D721Med (cell line): ENCODE measurements around the gene SLIT1.

Source experiments
- DNase-seq: peaks from one replicate; pipeline ENCODE4 v3.0.0; 2011; ENCODE audit warnings: low spot score; ENCODE audit not compliant: insufficient read length
- FAIRE-seq: peaks from 2 replicates; lab custom pipeline; 2011; peaks lifted over from hg19 to GRCh38; lab: Jason Lieb, UNC
- TF ChIP-seq, protein P1 (sequence below): IDR thresholded peaks from 2 replicates; pipeline ENCODE4 v1.5.1; 2012; ENCODE audit warnings: mild to moderate bottlenecking, control low read depth; ENCODE audit not compliant: insufficient read depth; ENCODE audit errors: missing control alignments

SLIT1 gene

DNA sequence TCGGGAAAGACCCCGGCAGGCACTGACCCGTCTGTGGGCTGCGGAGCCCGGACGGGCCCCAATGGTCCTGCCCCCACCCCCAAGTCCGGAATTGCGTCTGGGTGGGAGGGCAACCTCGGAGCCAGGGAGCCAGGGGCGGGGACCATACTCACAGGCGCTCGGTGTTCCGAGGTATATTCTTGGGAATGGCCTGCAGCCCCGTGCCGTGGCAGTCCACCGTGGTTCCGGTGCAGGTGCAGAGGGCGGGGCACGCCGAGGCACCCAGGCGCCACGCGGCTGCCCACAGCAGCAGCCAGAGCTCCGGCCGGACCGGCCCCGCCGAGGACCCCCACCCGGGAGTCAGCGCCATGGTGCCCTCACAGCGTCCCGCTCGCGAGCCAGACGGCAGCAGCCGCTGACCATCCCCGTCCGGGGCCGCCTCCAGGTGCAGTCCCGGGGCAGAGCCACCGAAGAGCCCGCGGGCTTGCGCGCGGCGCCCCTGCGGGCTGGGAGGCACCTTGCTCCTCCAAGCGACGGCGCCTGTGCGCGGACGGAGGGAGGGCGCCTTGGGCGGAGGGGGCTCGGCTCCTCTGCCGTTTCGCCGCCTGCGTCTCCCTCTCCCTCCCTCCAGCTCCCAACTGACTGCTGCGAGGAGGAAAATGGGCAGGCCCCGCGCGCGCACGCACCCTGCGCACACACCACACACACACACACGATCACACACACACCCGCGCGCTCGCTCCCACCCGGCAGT is at the start of gene SLIT1:
Gene SLIT1 (minus strand): TSS at position 634 of the 733 bp plus-strand sequence. CDS start 285 bp downstream, at position 349.
- FAIRE-seq, result no peak
- TF ChIP-seq, protein P1, sequence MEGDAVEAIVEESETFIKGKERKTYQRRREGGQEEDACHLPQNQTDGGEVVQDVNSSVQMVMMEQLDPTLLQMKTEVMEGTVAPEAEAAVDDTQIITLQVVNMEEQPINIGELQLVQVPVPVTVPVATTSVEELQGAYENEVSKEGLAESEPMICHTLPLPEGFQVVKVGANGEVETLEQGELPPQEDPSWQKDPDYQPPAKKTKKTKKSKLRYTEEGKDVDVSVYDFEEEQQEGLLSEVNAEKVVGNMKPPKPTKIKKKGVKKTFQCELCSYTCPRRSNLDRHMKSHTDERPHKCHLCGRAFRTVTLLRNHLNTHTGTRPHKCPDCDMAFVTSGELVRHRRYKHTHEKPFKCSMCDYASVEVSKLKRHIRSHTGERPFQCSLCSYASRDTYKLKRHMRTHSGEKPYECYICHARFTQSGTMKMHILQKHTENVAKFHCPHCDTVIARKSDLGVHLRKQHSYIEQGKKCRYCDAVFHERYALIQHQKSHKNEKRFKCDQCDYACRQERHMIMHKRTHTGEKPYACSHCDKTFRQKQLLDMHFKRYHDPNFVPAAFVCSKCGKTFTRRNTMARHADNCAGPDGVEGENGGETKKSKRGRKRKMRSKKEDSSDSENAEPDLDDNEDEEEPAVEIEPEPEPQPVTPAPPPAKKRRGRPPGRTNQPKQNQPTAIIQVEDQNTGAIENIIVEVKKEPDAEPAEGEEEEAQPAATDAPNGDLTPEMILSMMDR, result no peak
- no peak for DNase-seq

DNA sequence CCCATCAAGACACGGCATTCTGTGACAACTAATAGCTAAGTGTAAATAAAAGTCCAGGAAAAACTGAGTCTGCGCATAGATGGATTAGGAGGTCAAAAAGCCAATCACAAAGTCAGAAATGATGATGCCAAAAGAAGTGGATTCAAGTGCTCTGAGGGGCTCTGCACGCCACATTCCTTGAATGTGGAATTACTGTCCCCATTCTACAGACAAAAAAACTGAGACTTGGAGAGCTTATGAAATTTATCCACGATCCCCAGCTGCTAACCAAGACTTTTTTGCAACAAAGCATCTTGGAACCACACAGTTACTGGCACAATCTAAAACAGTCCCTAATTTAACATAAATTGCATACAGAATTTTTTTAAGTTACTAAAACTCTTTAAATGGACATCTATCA is 49.6 kb upstream of the SLIT1 start:
- TF ChIP-seq, protein P1, result no peak
- FAIRE-seq (no peak), DNase-seq (no peak)

DNA sequence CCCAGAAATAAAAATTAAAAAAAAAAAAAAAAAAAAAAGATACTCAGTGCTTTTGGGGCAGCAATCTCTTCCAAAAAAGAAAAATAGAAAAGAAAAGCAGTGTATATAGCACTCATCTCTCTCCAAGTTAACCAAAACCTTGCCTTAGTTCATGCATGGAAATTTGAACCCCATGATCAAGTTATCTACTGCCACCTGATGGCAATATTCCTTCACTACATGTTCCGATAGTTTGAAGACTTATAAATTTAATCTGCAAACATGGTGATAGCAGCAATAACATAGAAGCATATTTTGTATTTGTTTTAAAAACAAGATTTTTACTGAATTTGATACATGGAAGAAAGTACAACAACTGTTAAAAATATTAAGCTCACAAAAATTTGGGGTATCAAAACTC is 48.6 kb upstream of the SLIT1 start:
- no peak for DNase-seq
- TF ChIP-seq, protein P1, result peak; percentile 65
- peak; percentile 91 for FAIRE-seq

DNA sequence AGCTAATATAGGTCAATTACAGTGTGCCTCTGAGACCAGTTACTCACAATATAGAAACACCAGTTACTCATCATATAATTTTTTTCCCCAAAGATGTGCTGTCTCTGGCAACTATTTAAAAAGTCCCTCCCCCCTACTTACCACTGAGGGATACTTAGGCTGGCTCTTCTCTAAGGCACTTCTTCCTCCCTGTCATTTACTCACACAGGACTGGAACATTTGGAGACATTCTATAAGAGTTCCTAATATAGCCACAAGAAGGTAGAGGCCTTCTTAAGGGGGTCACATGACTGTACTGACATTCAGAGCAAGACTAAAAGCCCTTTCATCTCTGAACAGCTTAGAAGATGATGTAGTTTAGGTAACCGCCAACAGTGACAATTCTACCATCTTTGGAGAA is 44.4 kb upstream of the SLIT1 start:
- TF ChIP-seq, protein P1, result no peak
- DNase-seq, result no peak

DNA sequence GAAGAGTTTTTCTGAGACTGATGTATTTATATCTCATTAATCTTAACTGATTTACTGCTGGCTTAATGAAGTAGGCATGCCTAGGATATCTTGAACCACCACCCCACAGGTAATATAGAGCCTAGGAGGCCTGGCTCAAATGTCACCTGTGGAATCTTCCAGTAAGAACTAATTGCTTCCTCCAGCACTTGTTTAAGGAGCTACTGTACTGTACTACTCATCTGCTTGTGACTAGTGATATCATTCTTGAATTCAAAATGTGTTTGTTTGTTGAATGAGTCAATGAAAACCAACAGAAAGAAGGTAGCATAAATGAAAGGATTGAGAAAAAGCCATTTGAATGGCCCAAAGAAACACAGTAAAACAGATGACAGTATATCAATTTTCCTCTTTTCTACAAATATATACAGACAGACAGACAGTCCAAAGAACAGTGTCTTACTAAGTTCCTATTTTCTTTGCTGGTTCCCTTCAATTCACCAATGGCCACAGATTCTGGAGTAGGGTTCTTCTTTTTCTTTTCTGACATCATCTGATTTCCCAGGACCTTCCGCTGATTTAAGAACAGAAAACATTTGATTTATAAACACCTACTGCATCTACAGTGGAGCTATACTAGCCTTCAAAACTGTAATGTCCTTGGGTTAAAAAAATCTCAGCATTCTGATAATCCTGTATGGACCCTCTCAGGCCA is 43.7 kb upstream of the SLIT1 start:
- TF ChIP-seq, protein P1, result no peak
- FAIRE-seq (no peak), DNase-seq (no peak)

More for the DNA sequence above, 44.4 kb upstream of the SLIT1 start:
- no peak for FAIRE-seq

DNA sequence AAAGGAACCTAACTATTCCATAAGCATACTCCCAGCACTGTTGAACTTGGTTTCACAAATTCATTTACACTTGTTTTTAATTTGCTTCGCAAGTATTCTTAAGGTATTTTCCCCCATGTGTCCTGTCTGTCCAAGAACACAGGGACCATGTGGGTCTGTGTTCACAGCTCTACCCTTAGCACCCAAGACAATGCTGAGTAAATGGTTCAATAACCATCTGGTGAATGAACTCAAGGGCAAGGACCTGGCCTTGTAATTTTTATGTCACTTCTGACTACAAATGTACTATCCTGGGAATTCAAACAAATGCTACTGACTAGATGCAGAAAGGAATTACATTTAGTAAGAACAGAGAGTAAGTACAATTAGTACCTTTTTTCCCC is 43.0 kb upstream of the SLIT1 start:
- TF ChIP-seq, protein P1, result no peak
- DNase-seq, result no peak
- FAIRE-seq, result no peak

DNA sequence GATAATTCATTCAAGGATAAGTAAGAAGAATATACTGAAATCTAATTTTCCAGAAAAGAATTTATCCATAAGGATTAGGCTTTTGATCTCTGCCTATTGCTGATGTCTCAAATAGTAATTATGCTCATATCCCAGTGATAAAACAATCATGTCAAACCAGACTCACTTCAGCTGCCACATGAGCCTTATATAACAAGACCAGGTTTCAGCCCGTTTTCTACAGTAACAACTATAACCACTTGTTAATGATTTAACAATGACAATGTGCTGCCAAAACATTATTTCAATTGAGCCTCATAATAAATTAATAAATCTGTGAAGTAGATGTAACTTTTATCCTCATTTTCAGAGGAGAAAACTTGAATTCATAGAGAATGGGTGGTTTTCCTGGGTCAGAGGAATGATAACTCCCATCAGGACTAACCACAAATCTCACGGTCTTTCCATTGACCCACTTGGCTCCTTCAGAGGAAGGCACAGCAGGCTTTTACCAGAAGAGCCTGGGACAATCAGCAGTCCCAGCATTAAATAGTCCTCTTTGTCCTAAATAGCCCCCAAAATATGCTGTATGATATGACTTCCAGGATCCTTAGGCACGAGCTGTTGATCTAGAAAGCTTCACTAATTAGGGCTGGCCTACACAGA is 42.5 kb upstream of the SLIT1 start:
- DNase-seq (no peak), FAIRE-seq (no peak)
- TF ChIP-seq, protein P1, result no peak
